Lung microvascular endothelial cell (primary cell): ENCODE results near the gene CBLN3. TPM values are rescaled to one million over a fixed set of nuclear protein-coding genes. Genes with fewer than 3 reads are reported as not detected.

Experiments
- DNase-seq, 2 donors: peaks; one replicate each; pipeline versions ENCODE4 v3.0.0 to v3.0.0-alpha.2; 2010; ENCODE audit warnings: low read depth in 2 of 2
- total RNA-seq: library from RNA; depleted of rRNA; stranded (reverse); fragments of >200 nt; gene quantifications from 2 replicates; pipeline ENCODE4 v1.2.1, GENCODE V29; 2014

CBLN3 gene
- total RNA-seq, 1 donor from 2014 or later: 0.20 TPM

DNA sequence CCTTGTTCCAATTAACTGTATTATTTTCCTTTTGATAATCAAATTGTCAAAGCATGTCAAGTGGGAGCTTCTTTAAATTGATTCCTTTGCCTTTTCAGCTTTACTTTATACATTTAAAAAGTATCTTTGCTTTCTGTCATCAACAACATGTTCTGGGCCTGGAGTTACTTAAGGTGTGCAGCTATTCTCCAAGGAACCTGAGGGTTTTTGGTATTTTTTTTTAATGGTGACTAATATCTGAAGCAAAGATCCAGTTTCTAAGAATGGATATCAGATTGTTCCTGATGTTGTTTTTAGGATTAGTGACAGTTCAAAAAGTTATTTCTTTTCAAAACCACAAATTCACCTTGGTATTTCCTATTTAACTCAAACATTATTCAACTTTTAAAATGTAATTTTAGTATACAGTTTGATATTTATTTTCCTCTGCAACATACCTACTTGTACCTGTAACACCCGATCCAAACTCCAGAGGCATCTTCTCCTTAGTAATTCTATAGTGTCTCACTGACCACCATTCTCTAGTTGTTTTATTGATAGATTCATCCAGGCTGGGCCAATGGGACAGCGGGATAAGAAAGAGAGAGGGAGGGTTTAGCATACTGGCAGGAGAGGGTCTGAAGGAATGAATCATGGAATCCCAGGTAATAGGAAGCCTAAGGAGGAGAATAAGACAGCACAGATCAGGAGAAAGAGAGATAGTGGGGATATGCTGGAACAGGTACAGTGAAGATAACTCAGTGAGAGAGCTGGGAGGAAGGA is 3.1 kb downstream of the CBLN3 start:
- no peak for DNase-seq

DNA sequence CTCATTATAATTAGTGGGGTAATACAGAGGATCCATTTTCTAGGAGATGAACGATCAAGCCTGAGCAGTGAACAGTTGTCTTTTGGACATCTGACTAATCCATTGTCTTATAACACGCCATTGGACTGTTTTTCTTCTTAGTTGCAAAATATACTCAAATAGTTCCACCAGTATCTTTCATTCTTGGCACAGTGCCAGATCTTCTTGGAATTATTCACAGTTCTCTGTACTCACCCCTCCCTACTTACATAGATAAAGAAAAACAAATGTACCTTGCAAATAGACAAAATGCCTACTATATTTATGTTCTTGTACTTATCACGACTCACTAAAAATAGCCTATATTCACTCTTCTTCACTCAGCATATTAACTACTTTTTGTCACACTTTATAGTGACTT is 3.8 kb downstream of the CBLN3 start:
- DNase-seq: peak; percentile 67 to 88

DNA sequence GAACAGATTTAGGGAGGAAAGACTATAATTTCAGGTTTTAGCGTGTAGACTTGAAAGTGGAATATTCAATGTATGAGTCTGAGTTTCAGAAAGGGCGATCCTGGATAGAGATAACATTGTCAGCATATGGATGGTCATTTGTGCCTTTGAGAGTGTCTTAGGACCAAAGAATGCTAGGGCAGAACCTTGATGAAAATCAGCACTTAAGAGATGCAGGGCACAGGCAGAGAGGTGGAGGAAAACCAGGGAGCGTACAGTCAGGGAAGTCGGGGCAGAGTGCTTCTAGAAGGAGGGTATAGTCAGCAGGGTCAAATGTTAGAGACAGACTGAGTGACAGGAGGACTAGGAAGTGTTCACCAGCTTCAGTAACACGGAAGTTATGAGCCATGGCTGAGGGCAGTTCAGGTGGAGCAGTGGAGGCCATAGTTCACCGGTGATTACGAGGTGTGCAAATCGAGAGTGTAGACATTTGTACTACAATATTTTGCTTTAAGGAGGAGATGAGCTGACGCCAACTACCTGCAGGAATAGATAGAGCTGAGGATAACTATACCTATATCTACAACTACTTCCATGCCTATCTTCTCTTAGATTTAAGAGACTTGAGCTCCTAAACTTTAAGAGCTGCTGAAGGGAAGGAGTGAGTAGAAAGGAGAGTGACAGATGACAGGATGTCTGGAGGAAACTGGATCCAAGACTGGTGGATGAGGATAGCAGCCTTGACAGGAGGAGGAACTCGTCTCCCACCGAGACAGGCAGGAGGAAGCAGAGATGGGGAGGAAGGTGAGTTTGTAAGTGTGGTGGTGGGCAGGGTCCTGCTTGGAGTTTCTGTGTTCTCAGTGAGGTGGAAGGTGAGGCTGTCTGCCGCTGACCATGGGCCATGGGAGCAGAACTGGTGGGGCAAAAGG is 6.5 kb downstream of the CBLN3 start:
- no peak for DNase-seq

DNA sequence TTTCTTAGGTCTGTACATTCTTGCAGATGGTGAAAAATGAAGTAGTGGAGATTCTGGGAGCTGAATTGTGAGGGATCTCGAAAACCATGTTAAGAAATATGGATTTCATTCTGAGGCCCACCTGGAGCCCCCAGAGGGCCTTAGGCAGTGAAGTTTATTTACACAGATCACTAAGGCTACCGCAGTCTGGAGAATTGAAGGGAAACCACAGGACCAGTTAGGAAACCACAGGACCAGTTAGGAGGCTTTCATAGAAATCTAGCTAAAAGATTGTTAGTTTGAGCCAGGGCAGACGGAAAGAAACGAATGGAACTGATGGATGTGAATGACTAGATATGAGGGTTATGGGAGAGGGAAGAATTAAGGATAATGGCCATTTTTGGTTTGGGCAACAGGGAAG is 7.2 kb downstream of the CBLN3 start:
- no peak for DNase-seq

- peak; percentile 48 to 70 for DNase-seq
Observed at GRCh38 chr14:24418492-24418873, 11.0 kb downstream of the CBLN3 start.

DNA sequence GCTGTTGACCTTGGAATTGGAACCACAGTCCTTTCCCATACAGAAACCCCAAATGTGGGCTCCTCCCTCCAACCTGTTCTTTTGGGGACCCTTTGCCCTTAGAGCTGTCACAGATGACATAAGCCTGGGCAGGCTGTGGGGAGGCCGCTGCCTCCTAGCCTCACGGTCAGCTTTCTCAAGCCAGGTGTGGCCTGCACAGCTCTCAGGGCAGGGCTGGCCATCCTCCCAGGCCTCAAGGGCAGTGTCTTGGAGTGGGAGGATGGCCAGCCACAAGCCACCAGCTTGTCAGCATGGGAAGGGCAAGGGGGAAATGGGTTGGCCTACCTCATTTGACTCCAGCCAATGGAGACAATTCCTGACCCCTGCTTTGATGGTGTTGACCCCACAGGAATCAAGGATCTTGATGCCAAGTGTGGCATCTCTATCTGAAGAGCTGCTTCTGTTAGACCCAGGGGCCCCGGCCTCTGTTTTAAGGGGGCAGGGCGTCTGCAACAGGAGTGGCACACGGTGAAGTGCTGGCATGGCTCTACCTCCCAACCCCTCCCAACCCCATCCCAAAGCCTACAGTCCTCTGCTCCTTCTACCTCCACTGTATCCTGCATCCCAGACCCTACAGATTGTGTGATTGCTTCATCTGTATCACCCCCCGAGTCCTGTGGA is 11.5 kb downstream of the CBLN3 start:
- no peak for DNase-seq

DNA sequence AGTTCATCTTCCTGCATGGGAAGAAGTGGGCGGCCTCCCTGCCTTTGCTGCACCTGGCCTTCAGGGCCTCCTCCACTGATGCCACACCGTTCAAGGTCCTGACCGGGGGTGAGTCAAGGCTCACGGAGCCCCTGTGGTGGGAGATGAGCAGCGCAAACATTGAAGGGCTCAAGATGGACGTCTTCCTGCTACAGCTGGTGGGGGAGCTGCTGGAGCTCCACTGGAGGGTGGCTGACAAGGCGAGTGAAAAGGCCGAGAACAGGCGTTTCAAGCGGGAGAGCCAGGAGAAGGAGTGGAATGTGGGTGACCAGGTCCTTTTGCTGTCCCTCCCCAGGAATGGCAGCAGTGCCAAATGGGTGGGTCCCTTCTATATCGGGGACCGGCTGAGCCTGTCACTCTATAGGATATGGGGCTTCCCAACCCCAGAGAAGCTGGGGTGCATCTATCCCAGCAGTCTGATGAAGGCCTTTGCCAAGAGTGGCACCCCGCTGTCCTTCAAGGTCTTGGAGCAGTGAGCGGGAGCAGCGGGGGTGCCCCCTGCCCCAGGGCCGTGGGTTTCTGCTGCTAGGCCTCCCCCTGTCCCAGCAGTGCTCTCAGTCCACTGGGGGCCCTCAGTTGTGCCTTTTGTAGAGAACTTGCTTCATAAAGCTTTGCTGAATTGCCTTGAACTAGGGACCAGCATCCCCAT is 12.4 kb downstream of the CBLN3 start:
- DNase-seq: no peak

DNA sequence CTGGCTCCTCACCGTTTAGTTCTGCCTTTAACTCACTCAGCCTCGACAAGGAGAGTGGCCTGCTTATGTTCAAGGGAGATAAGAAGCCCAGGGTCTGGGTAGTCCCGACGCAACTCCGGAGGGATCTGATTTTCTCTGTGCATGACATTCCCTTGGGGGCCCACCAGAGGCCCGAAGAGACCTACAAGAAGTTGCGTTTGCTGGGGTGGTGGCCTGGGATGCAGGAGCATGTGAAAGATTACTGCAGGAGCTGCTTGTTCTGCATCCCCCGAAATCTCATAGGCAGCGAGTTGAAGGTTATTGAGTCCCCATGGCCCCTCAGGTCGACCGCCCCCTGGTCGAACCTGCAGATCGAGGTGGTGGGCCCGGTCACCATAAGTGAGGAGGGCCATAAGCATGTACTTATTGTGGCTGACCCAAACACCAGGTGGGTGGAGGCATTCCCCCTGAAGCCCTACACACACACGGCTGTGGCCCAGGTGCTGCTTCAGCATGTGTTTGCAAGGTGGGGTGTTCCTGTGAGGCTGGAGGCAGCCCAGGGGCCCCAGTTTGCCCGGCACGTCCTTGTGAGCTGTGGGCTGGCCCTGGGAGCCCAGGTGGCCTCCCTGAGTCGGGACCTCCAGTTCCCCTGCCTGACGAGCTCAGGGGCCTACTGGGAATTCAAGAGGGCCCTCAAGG is 13.1 kb downstream of the CBLN3 start:
- no peak for DNase-seq

DNA sequence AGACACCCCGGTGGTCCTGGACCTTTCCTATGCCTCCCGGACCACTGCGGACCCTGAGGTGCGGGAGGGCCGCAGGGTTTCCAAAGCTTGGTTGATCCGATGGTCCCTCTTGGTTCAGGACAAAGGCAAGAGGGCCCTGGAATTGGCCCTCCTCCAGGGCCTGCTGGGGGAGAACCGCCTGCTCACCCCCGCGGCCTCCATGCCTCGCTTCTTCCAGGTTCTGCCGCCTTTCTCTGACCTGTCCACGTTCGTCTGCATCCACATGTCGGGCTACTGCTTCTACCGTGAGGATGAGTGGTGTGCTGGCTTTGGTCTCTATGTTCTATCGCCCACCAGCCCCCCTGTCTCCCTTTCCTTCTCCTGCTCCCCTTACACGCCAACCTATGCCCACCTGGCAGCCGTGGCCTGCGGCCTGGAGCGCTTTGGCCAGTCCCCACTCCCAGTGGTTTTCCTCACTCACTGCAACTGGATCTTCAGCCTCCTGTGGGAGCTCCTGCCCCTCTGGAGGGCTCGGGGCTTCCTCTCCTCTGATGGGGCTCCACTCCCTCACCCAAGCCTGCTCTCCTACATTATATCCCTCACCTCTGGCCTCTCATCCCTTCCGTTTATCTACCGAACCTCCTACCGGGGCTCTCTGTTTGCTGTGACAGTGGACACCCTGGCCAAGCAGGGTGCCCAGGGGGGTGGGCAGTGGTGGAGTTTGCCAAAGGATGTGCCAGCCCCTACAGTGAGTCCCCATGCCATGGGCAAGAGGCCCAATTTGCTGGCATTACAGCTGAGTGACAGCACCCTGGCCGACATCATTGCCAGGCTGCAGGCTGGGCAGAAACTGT is 13.8 kb downstream of the CBLN3 start:
- DNase-seq: no peak

DNA sequence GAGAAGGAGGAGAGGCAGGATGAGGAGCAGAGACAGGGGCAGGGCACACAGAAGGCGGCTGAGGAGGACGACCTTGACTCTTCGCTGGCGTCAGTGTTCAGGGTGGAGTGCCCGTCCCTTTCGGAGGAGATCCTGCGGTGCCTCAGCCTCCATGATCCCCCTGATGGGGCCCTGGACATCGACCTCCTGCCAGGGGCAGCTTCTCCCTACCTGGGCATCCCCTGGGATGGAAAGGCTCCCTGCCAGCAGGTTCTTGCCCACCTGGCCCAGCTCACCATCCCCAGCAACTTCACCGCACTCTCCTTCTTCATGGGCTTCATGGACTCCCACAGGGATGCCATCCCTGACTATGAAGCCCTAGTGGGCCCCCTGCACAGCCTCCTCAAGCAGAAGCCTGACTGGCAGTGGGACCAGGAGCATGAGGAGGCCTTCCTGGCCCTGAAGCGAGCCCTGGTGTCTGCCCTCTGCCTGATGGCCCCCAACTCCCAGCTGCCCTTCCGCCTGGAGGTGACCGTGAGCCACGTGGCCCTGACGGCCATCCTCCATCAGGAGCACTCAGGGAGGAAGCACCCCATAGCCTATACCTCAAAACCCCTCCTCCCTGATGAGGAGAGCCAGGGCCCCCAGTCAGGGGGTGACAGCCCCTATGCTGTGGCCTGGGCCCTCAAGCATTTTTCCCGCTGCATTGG is 14.6 kb downstream of the CBLN3 start:
- no peak for DNase-seq

DNA sequence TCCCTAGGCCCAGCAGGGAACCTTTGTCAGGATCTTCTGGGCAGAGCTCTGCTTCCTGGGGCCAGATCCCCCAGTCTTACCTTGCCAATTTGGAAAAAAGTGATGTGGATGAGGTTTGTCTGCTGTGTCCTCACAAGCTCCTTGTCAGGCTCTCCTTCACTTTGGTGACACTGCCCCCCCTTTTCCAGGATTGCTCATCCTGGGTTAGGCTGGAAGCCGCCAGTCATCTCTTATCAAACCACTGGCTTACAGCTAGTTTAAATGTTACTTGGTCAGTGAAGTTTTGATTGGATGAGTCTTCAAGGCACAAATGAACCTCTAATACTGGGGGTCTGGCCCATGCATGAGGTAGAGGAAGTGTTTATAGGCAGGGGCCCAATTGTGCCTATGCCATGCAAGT is 15.4 kb downstream of the CBLN3 start:
- no peak for DNase-seq

- DNase-seq: peak; percentile 66 to 77
Observed at GRCh38 chr14:24411443-24412389, 17.8 kb downstream of the CBLN3 start.

DNA sequence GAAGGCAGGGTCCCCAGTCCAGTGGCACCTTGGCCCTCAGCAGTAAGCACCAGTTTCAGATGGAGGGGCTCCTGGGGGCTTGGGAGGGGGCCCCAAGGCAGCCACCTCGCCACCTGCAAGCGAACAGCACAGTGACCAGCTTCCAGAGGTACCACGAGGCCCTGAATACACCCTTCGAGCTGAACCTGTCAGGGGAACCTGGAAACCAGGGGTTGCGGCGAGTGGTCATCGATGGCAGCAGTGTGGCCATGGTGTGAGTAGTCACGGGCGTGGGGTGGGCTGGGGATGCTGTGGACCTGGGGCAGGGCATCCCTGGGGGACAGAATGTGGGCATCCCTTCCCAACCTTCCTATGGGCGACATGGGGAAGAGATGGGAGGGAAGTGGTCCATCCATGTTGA is 19.5 kb downstream of the CBLN3 start:
- DNase-seq: no peak

- no peak for DNase-seq
Observed at GRCh38 chr14:24409192-24409591, 20.3 kb downstream of the CBLN3 start.

GRCh38 chr14:24408764-24409163 is 20.7 kb downstream of the CBLN3 start:
- no peak for DNase-seq

- no peak for DNase-seq
Observed at GRCh38 chr14:24407608-24408325, 21.7 kb downstream of the CBLN3 start.

DNA sequence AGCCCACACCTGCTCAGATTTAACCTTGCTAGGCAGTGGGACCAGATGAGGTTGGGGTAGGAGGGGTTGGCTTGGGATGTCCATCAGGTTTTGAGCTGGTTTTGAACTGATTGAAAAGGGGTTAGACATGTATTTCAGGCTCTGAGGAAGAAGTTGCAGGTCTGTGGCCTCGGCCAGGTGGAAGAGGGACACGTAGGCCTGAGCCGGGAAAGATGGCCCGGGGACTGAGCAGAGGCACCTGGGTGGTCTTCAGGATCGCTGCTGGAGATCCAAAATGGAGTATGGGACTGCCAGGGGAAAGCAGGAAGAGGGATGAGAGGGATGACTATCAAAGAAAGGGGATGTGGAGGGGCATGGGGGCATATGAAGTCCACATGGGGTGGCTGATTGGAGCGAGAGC is 23.1 kb downstream of the CBLN3 start:
- no peak for DNase-seq

GRCh38 chr14:24404814-24405213 is 24.7 kb downstream of the CBLN3 start:
- no peak for DNase-seq
